DND-41 (cell line): ENCODE data around the gene P4HA2.

ENCODE experiments used
- ATAC-seq: fragments of 200-7000 bp; cut with Tn5 transposase; 3 replicates; pipeline ENCODE4 v1.9.1; 2021; ENCODE audit warnings: low read depth; ENCODE audit not compliant: insufficient read depth
- DNase-seq: peaks from one replicate; pipeline ENCODE4 v3.0.0-alpha.2; 2020
- H2AFZ ChIP-seq: 2 replicates; pipeline ENCODE4 v1.6.0; 2012; ENCODE audit warnings: low read depth, low read length
- H3K27ac ChIP-seq: 2 replicates; pipeline ENCODE4 v1.5.1; 2012; ENCODE audit warnings: low read length, inconsistent platforms
- H3K27me3 ChIP-seq: fragments of 200-600 bp; sonication (generic); 2 replicates; pipeline ENCODE4 v1.6.0; 2012; ENCODE audit warnings: low read length, mild to moderate bottlenecking, inconsistent platforms; ENCODE audit not compliant: insufficient read depth, poor library complexity
- H3K36me3 ChIP-seq: 2 replicates; pipeline ENCODE4 v1.5.1; 2012; ENCODE audit warnings: low read length, inconsistent platforms; ENCODE audit not compliant: insufficient read depth
- H3K4me1 ChIP-seq: 2 replicates; pipeline ENCODE4 v1.5.1; 2012; ENCODE audit warnings: mild to moderate bottlenecking, low read length; ENCODE audit not compliant: insufficient read depth
- H3K4me2 ChIP-seq: 2 replicates; pipeline ENCODE4 v1.6.0; 2012; ENCODE audit warnings: mild to moderate bottlenecking, moderate library complexity, low read length, inconsistent platforms; ENCODE audit not compliant: insufficient read depth
- H3K4me3 ChIP-seq, 2 experiments: fragments of 200-600 bp in 1 of 2; shearing (Covaris generic) in 1 of 2; 2 replicates each; pipeline ENCODE4 v1.5.1; 2012 to 2016; ENCODE audit warnings: inconsistent platforms in 2 of 2, low read length in 2 of 2, mild to moderate bottlenecking in 2 of 2, low read depth in 1 of 2, moderate library complexity in 1 of 2
- H3K79me2 ChIP-seq: 2 replicates; pipeline ENCODE4 v1.6.0; 2012; ENCODE audit warnings: low read length, inconsistent platforms; ENCODE audit not compliant: insufficient read depth
- H3K9ac ChIP-seq: 2 replicates; pipeline ENCODE4 v1.6.0; 2012; ENCODE audit warnings: low read depth, mild to moderate bottlenecking, inconsistent platforms, low read length, moderate library complexity
- H3K9me3 ChIP-seq: 2 replicates; pipeline ENCODE4 v1.5.1; 2012; ENCODE audit warnings: low read length, moderate library complexity, mild to moderate bottlenecking, inconsistent platforms; ENCODE audit not compliant: insufficient read depth, severe bottlenecking
- H4K20me1 ChIP-seq: 2 replicates; pipeline ENCODE4 v1.6.0; 2012; ENCODE audit warnings: low read length; ENCODE audit not compliant: insufficient read depth
- EZH2 ChIP-seq: IDR thresholded peaks from 3 replicates; pipeline ENCODE4 v1.6.1; 2012; ENCODE audit warnings: borderline replicate concordance, low read depth, mild to moderate bottlenecking, moderate library complexity, low read length, inconsistent platforms; ENCODE audit not compliant: severe bottlenecking
- TF ChIP-seq, protein P1 (sequence below): IDR thresholded peaks from 2 replicates; pipeline ENCODE4 v1.5.1; 2012; ENCODE audit warnings: borderline replicate concordance, low read length, moderate library complexity, mild to moderate bottlenecking; ENCODE audit not compliant: poor library complexity, severe bottlenecking; ENCODE audit errors: extremely low read depth

Gene P4HA2

DNA sequence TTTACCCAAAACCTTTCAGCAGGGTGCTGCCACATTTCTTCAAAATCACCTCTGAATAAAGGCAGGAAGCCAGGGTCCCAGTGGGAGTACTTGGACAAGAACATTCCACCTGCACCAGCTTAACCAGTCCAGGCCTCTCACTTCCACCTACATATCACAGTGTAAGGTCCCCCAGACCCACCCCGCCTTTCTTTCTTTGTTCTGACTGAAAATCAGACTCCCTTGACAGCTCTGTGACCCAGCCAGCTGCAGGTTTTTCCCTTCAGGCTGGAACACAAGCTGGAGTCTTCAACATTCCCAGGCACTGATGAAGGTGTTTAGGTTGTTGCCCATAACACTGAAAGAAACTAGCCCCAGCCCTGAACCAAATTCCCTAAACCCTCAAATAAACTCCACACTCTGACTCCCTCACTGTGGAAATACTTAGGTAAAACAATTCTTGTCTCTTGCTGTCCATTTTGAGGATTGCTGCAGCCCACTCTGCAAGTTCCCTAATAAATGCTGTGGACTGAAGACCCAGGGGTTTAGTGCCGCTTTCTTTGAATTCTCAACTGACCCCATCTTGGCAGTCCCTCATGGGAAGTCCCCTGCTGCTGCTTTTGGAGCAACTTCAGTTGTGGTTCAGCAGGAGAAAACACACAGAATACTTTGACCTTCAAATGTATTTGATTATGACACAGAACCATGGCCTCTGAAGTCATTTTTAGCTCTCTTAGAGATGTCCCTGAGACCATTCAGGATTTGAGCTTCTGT, 24.8 kb downstream of the P4HA2 start:
- Histone ChIP-seq H3K27ac (no peak overlapping the region), H3K27me3 (peaks cover 3% of the 10 kb centered on the region), H2AFZ (no peak overlapping the region)

DNA sequence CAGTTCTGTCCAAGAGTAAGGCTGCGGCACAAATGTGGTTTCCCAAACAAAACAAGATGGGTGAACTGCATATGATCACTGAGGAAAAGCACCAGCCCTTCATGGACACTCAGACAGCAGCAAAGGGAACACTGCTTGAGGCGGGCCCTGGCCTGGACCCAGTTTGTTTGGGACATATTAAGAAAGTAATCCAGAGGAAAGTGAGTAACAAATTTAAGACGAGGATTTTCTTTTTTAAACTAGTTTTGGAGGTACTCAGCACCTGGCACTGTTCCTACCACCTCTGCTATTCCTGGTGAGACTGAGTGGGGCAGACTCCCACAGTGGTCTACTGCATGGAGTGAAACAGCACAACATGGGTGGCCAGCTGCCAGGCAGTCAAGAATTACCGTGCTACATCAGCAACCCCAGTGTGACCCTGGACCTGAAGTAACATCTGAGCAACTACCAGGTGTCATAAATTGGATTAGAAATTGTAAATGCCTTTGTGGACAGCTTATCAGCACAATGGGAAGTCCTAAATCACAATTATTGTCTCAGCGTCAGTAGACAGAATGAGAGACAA, 28.5 kb downstream of the P4HA2 start:
- Histone ChIP-seq H3K27ac (no peak overlapping the region), H3K4me2 (no peak overlapping the region), H3K9ac (no peak overlapping the region), H4K20me1 (no peaks in the 10 kb centered on the region), H2AFZ (no peak overlapping the region), H3K4me3 (no peak overlapping the region), H3K36me3 (no peaks in the 10 kb centered on the region), H3K27me3 (peaks cover 6% of the 10 kb centered on the region), H3K9me3 (no peaks in the 10 kb centered on the region), H3K4me1 (no peaks in the 10 kb centered on the region), H3K79me2 (no peaks in the 10 kb centered on the region)
- ATAC-seq (no peak), DNase-seq (no peak)
- TF ChIP-seq, protein P1, sequence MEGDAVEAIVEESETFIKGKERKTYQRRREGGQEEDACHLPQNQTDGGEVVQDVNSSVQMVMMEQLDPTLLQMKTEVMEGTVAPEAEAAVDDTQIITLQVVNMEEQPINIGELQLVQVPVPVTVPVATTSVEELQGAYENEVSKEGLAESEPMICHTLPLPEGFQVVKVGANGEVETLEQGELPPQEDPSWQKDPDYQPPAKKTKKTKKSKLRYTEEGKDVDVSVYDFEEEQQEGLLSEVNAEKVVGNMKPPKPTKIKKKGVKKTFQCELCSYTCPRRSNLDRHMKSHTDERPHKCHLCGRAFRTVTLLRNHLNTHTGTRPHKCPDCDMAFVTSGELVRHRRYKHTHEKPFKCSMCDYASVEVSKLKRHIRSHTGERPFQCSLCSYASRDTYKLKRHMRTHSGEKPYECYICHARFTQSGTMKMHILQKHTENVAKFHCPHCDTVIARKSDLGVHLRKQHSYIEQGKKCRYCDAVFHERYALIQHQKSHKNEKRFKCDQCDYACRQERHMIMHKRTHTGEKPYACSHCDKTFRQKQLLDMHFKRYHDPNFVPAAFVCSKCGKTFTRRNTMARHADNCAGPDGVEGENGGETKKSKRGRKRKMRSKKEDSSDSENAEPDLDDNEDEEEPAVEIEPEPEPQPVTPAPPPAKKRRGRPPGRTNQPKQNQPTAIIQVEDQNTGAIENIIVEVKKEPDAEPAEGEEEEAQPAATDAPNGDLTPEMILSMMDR, result no peak
- no peak for TF ChIP-seq EZH2

More for the DNA sequence above, 24.8 kb downstream of the P4HA2 start:
- no peak for DNase-seq
- no peak for ATAC-seq
- Histone ChIP-seq H3K79me2 (no peaks in the 10 kb centered on the region), H3K4me3 (no peak overlapping the region), H3K9ac (no peak overlapping the region), H3K9me3 (no peaks in the 10 kb centered on the region), H3K4me2 (no peak overlapping the region), H4K20me1 (no peaks in the 10 kb centered on the region), H3K4me1 (no peaks in the 10 kb centered on the region), H3K36me3 (no peaks in the 10 kb centered on the region)
- no peak for TF ChIP-seq EZH2
- TF ChIP-seq, protein P1, result no peak

DNA sequence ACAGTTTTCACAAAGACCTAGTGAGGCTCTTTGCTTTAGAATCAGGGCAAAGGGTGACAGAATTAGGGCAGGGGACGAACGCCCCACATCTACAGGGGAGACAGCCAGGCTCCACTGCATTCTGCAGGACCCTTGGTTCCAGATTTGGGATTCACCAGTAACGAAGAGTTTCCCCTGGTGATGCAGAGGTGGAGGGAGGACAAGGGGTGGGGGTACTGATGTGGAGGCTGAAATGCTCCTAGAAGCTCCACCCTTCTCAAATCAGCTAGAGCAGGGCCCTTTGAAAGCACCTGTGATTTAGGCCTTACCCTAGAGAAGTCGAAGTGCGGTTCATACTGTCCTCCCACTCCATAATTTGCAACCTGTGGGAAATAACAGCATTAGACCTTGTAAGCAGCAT, 29.1 kb downstream of the P4HA2 start:
- no peak overlapping the region for H3K4me2 ChIP-seq
- DNase-seq (no peak), ATAC-seq (no peak)
- no peak overlapping the region for H3K27ac ChIP-seq
- H3K4me3 ChIP-seq, result no peak overlapping the region
- H2AFZ ChIP-seq, result no peak overlapping the region
- no peaks in the 10 kb centered on the region for H3K9me3 ChIP-seq
- H3K4me1 ChIP-seq, result no peaks in the 10 kb centered on the region
- H4K20me1 ChIP-seq, result no peaks in the 10 kb centered on the region
- no peaks in the 10 kb centered on the region for H3K79me2 ChIP-seq
- H3K36me3 ChIP-seq, result no peaks in the 10 kb centered on the region
- H3K9ac ChIP-seq, result no peak overlapping the region
- peaks cover 7% of the 10 kb centered on the region for H3K27me3 ChIP-seq
- TF ChIP-seq EZH2, result no peak
- TF ChIP-seq, protein P1, result no peak
